COLO829 (cell line): ENCODE measurements around the gene TAAR2.
"Not testable (repeated sequence)": the region's sequence is repeated elsewhere in the genome, so short reads cannot be mapped to it uniquely, and the experiment has no call there.

Experiments used
- DNase-seq: peaks from one replicate; pipeline ENCODE4 v3.0.0; 2012; ENCODE audit warnings: low spot score

The TAAR2 gene, protein sequence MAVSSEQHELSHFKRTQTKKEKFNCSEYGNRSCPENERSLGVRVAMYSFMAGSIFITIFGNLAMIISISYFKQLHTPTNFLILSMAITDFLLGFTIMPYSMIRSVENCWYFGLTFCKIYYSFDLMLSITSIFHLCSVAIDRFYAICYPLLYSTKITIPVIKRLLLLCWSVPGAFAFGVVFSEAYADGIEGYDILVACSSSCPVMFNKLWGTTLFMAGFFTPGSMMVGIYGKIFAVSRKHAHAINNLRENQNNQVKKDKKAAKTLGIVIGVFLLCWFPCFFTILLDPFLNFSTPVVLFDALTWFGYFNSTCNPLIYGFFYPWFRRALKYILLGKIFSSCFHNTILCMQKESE

DNA sequence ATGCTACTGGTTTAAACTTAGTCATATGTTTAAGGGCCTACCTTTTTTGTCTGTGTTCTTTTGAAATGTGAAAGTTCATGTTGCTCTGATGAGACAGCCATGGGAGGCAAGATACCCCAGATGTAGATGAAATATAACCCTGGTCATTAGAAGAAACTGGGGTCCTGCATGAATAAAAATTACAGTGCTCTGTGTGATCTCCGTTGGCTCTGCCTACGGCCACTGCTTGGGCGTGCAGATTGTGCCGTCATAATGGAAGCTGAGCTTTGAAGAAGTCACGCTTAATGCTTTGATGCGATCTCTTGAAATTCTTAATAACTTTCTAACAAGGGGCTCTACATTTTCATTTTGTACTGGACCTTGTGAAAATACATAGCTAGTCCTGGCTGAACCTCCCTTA, at the start of gene TAAR2:
TAAR2 (minus strand) TSS at position 101 of the 400 bp plus-strand sequence; CDS start at position 101, 0 bp downstream.
- no peak for DNase-seq

DNA sequence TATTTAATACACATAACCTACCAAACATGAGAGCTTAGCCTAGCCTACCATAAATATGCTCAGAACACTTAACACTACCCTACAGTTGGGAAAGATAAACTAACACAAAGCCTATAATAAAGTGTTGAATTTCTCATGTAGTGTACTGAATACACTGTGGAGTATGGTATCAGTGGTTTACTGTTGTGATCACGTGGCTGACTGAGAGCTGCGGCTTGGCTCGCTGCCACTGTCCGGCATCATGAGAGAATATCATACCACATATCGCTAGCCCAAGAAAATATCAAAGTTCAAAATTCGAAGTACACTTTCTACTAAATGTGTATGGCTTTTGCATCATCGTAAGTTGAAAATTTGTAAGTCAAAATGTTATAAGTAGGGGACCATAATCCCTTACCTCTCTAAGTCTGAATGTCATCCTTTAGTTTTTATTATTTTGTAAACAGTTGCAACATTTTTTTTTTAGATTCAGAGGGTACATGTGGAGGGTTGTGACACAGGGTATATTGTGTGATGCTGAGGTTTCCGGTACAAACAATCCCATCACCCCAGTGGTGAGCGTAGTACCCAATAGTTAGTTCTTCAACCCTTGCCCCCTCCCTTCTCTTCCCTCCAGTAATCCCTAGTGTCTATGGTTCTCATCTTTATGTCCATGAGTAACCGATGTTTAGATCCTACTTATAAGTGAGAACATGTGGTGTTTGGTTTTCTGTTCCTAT, 49.5 kb upstream of the TAAR2 start:
- DNase-seq, result peak; percentile 62

DNA sequence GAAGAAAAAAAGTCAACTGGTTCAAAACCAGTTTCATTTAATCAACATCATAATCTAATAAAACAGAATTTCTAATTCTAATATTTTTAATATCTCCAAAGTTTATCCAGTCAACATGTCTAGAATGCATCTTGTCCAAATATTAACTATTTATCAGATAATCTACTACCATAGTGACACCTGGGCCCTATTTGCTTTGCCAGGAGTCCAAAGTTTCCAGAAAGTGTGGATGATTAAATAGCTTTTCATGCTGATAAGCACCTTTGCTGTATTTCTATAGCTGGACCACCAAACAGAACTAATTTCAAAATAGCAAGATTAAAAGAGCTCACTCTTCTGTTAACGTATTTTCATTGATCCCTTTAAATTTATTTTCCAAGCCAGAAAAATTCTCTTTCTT, 47.2 kb upstream of the TAAR2 start:
- DNase-seq, result no peak

DNA sequence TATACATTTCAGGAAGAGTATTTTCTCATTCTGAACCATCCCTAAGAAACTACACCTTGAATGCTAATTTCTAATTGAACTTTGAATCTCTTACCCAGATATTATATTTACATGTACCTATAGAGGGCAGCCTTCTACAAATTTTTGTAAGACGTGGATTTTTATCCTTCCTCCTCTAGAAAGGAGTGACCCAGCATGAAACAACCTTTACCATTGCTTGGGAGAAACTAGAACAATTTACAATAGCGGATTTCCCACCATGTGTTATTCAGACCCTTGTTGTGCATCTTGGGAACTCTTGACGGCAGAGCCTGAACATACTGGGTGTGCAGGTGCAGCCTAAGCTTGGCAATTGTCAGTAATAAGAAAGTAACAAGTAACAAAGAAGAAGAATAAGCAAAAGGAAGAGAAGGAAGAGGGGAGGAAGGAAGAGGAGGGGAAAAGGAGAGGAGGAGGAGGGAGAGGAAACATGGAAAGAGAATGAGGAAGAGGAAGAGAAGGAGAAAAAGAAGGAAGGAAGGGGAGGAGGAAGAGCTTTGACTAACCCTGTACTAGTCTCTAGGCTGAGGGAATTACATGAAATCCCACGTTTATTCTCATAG, 45.7 kb upstream of the TAAR2 start:
- no peak for DNase-seq

DNA sequence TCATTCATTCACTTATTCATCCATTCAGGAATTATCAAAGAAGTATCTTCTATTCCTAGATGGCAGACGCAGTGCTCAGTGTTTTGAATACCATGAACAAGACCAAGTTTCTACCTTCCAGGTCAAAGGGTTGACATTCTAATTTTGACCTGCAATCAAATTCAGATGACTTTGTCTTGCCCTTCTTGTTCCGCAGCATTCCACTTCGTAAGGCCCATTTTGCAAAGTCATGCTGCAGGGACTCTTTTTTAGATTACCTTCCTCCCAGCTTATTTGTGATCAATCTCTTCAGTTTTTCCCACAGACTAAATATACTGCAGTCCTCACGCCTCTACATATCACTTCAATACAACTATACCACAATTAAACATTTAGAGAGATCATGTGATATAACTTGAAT, 42.0 kb upstream of the TAAR2 start:
- DNase-seq, result no peak

DNA sequence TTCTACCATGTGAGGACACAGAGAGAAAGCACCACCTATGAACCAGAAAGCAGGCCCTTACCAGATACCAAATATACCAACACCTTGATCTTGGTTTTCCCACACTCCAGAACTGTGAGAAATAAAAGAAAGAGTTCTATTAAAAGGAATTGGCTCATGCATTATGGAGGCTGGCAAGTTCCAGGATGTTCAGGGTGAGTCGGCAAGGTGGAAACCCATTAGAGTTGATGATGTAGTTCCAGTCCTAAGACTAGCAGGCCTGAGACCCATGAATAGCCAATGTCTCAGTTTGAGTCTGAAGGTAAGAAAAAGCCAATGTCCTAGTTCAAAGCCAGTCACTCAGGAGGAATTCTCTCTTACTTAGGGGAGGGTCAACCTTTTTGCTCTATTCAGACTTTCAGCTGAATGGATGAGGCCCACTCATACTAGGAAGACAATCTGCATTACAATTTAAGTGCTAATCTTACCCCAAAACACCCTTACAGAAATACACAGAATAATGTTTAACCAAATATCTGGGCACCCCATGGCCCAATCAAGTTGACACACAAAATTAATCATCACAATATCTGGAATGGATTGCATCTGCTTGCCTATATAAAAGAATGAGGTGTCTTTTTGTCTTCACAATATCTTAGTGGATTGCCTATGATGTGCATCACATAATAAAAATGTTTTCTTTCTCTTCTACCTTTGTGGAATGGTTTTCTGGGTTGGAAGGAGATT, 40.4 kb upstream of the TAAR2 start:
- DNase-seq, result no peak

DNA sequence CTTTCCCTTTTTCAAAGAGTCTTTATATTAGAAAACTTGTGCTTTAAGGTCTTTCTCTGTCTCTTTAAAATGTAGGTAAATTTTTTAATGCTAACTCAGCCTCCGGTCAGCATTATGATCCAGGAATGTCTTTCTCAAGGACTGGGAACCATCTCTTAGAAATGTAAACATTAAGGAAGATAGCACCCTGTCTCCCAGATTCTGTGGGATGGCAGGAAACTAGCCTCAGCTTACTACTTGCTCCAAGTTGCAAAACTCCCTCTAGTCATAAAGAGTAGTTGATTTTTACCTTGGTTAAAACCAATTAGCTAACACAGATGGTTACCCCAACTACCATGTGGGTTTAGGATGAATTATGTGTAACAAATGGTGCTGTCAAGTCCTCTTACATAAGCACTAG, 39.6 kb upstream of the TAAR2 start:
- DNase-seq, result no peak

DNA sequence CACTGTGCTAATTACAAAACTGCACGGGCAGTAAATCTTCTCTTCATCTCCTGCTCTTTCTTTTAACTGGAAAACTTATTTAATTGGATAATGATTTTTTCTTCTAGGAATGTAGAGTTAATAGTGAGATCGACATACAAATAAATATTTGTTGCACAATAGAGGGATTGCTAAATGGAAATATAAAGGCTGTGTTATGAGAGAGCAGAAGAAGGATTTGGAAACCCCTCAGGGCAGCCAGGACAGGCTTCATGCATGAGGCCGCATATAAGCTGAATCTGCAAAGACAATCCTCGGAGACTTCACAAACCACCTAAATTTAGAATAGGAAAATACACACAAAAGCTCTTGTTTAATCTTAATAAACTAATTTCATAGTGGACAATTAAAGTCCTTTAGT, 37.8 kb upstream of the TAAR2 start:
- no peak for DNase-seq

DNA sequence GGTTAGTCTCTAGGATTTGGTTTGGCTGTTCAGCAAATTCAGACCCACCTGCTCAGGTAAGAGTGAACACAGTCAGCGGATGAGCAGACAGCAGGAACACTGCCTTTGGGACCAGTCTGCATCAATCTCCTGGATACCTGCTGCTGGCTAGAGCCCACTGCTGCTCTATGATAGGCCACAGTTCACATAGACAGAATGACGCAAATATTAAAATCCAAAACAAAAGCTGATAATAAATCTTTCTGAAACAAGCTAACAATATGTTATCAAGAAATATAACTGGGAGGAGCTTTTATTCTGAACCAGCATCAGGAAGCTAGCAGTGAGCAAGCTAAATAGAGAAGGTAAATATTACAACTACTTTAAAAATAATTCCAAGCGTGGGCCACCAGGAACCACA, 35.0 kb upstream of the TAAR2 start, which contains the start of gene TAAR1:
TAAR1 (minus strand) TSS at position 101 of the 400 bp plus-strand sequence. CDS start 13,179 bp downstream, outside the sequence.
- no peak for DNase-seq

DNA sequence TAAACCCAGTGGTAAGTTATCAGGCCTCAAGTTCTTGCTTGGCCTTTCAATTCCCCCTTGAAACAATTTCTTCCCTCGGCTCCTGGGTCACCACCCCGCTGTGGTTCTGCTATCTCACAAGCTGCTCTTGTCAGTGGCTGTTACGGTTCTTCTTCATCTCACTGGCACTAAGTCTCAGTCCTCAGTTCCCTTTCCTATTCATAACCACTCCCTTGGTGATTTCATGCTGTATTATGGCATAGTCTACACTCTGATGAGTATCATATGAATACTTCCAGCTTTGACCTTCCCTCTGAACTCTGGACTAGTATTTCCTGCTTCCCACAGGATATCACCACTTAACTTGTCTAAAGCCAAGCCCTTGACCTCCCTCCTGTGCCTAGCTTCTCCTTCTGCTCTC, 27.0 kb upstream of the TAAR2 start:
- DNase-seq, result no peak

DNA sequence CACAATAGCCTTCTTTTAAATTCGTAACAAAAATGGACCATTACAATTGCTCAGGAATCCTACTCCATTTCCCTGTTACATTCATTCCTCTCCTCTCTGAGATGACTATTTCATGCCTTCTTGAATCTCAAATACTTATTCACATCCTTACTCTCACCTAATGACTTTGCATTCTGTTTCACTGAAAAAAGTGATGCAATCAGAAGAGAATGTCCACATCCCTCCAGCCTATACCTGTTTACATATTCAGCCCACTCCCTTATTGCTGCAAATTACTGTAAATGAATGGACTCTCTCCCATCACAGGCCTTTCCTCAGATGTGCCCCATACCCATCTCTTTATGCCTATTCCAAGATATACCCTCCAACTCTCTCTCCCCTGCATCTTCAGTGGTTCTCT, 26.4 kb upstream of the TAAR2 start:
- no peak for DNase-seq

DNA sequence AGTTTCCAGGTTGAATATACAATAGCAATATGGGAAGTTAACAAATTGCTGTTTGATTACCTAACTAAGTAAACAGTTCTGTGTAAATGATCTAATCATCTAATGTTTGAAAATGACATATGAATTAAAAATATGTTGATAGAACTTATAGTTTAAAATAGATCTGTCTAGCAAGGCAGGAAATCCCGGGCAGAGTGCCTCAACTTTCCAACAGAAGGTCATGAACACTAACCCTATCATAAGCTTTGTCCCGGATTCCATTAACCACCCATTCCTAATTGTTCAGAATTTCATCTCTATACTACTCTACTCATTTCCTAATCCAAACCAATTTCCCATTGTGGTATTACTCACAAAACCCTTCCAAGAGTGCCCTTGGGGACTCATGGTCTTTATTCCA, 24.8 kb upstream of the TAAR2 start:
- DNase-seq, result peak; percentile 15

DNA sequence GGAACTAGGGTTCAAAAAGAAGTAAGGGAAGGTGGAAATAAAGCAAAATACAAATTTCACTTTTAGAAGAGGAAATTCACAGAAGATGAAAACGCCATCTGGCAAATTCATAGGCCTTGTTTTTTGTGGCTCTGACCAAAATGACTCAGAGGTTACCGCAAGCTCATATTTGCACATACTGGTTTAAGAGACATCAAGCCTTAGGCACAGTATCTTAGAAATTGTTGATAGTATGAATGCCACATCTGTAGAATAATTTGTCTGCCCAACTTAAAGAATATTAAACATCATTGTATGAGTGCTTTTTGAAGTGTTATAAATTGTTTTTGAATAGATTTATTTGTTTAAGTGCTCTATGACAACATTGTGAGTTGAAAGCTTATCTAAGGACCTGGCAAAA, 24.3 kb upstream of the TAAR2 start:
- peak; percentile 64 for DNase-seq

DNA sequence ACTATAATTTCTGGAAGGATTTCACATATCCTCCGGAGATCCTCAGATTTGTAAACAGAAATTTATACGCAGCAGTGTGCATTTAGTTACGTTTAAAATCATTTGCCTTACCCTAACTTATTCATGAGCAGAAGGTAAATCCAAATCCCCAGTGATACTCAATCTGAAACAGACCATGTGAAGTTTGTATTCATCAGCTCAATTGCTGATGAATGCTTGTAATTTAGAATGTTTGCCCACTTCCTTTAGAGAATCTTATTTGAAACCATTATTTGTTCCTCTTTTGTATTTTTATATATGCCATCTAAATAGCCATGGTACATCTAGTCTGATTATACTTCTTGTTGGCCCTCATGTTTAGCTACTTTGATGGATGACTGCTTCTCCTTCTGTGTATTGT, 19.5 kb upstream of the TAAR2 start:
- no peak for DNase-seq

DNA sequence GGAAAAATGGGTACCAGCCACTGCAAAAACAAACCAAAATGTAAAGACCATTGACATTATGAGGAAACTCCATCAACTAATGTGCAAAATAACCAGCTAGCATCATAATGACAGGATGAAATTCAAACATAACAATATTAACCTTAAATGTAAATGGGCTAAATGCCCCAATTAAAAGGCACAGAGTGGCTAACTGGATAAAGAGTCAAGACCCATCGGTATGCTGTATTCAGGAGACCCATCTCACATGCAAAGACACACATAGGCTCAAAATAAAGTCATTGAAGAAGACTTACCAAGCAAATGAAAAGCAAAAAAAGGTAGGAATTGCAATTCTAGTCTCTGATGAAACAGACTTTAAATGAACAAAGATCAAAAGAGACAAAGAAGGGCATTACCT, 13.1 kb upstream of the TAAR2 start:
- DNase-seq, result not testable (repeated sequence)

DNA sequence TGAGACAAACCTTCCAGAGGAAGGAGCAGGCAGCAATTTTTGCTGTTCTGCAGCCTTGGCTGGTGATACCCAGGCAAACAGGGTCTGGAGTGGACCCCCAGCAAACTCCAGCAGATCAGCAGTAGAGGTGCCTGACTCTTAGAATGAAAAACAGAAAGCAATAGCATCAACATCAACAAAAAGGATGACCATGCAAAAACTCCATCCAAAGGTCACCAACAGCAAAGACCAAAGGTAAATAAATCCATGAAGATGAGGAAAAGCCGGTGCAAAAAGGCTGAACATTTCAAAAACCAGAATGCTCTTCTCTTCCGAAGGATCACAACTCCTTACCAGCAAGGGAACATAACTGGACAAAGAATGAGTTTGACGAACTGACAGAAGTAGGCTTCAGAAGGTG, 11.8 kb upstream of the TAAR2 start:
- not testable (repeated sequence) for DNase-seq

DNA sequence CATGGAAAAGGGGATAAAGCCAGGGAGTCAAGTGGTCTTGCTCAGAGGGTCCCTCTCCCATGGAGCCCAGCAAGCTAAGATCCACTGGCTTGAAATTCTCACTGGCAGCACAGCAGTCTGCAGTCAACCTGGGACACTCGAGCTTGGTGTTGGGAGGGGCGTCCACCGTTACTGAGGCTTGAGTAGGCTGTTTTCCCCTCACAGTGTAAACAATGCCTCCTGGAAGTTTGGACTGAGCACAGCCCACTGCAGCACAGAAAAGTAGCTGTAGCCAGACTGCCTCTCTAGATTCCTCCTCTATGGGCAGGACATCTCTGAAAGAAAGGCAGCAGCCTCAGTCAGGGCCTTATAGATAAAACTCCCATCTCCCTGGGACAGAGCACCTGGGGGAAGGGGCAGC, 11.2 kb upstream of the TAAR2 start:
- not testable (repeated sequence) for DNase-seq

DNA sequence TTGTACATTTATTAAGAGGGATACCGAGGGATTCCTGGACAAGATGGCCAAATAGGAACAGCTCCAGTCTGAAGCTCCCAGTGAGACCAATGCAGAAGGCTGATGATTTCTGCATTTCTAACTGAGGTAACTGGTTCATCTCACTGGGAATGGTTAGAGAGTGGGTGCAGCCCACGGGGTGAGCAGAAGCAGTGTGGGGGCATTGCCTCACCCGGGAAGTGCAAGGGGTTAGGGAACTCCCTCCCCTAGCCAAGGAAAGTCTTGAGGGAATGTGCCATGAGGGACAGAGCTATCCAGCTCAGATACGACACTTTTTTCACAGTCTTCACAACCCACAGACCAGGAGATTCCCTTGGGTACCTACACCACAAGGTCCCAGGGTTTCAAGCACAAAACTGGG, 10.7 kb upstream of the TAAR2 start:
- no peak for DNase-seq

DNA sequence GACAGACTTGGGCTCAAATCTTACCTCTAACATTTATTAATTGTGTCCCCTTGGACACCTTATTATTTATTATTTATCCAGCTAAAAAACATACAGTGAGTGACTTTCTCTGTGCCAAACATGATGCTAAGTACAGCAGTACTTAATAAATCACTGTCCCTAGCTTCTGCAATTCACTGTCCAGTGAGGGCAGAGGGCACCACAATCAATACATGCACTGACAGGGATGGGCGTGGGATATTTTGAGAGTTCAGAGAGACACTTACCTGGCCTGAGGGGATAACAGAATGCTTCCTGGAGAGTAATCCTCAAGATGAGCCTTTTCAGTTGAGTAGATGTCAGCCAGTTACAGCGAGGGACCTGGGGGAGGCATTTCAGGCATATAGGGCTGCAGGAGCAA, 9.3 kb upstream of the TAAR2 start:
- DNase-seq, result no peak

DNA sequence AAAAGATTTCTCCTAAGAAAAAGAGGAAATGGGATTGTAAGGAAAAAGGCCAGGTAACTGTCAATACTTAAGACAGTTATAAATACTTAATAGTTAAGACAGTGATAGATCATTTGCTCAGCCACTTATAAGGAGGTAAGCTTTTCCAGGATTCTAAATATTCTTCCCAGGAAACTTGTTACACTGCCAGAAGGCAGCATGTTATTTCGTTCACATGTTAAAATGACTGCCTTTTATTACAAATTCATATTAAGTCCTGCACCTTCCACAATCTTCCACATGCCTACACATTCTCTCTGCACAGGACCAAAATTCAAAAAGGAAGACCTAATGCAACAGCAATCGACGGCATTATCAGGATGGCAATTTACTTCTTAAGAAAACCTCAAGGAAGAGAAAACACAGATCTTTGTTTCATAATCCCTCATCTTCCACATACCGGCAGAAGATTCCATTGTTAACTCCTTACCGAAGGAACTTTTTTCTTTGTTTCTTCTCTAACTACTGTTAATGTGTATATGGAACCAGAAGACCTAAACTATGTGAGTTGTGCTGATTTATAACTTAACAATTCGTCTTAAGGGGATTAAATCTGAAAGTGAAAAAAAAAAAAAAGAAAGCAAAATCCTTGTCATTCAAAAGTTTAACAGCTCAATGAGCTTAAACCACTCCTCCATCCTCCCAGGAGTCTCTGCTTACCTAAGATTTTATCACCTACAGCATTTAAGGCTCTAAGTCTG, 799 bp downstream of the TAAR2 start:
- DNase-seq, result no peak

DNA sequence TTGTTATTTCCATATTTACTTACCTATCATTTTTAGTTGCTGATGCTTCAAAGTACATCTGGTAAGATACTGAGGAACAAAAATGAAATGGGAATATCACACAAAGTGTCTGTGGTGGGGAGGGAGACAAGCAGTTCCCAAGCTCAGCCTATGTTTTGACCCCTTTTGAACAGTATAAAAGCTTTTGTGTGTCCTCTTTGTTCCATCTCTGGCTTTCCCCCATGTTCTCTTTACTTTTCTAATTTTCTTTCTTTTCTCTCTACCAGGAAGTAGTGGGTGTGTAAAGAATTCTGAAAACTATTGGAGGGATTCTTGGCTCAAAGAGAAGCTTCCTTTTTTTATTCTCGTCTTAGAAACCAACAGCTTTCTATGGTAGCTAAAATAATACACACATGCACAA, 7.4 kb downstream of the TAAR2 start:
- no peak for DNase-seq

DNA sequence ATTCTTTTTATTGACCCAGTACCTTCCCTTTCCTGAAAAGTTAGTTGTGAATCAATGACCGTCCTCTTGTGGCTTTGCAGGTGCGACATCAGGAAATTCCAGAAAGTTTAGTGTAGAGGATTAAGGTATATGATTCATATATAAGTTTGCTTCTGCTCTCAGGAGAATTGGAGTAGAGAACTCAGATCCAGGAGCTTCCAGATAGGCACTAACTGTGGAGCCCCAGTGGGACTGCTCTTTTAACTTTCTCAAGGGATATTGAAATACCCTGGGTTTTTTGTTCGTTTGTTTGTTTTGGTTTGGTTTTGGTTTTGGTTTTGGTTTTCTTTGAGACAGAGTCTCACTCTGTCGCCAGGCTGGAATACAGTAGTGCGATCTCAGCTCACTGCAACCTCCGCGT, 9.5 kb downstream of the TAAR2 start:
- no peak for DNase-seq
